Astrocyte (in vitro differentiated cells and primary cell): ENCODE data around the gene C1orf198. TPM values are rescaled to one million over a fixed set of nuclear protein-coding genes. Genes with fewer than 3 reads are reported as not detected.
A peak's percentile ranks its signal among the peaks of the same experiment; 100 is the strongest.

Experiments
- DNase-seq: peaks from one replicate; pipeline ENCODE4 v3.0.0-alpha.2; 2010; ENCODE audit warnings: low read depth
- FAIRE-seq: peaks from 2 replicates; lab custom pipeline; 2011; peaks lifted over from hg19 to GRCh38; lab: Jason Lieb, UNC
- H2AFZ ChIP-seq: 2 replicates; pipeline ENCODE4 v1.6.0; 2012; ENCODE audit warnings: low read depth, low read length, inconsistent platforms
- H3K27ac ChIP-seq: 2 replicates; pipeline ENCODE4 v1.5.1; 2011; ENCODE audit warnings: low read depth, low read length, inconsistent platforms
- H3K27me3 ChIP-seq: 2 replicates; pipeline ENCODE4 v1.6.0; 2011; ENCODE audit warnings: low read length, inconsistent platforms; ENCODE audit not compliant: insufficient read depth
- H3K36me3 ChIP-seq: 2 replicates; pipeline ENCODE4 v1.5.1; 2011; ENCODE audit warnings: low read length, inconsistent platforms; ENCODE audit not compliant: insufficient read depth
- H3K4me1 ChIP-seq: 2 replicates; pipeline ENCODE4 v1.5.1; 2011; ENCODE audit warnings: low read length, inconsistent platforms; ENCODE audit not compliant: insufficient read depth
- H3K4me2 ChIP-seq: 2 replicates; pipeline ENCODE4 v1.6.0; 2012; ENCODE audit warnings: low read length, inconsistent platforms
- H3K4me3 ChIP-seq: 2 replicates; pipeline ENCODE4 v1.5.1; 2011; ENCODE audit warnings: low read depth, mild to moderate bottlenecking, low read length, inconsistent platforms; ENCODE audit not compliant: insufficient read depth
- H3K79me2 ChIP-seq: 2 replicates; pipeline ENCODE4 v1.6.0; 2012; ENCODE audit warnings: mild to moderate bottlenecking, low read length, inconsistent platforms; ENCODE audit not compliant: insufficient read depth
- H3K9ac ChIP-seq: 2 replicates; pipeline ENCODE4 v1.6.0; 2012; ENCODE audit warnings: mild to moderate bottlenecking, low read length, inconsistent platforms
- H3K9me3 ChIP-seq: 2 replicates; pipeline ENCODE4 v1.5.1; 2012; ENCODE audit warnings: low read depth, mild to moderate bottlenecking, low read length, inconsistent platforms; ENCODE audit not compliant: insufficient read depth
- H4K20me1 ChIP-seq: 2 replicates; pipeline ENCODE4 v1.6.0; 2012; ENCODE audit warnings: low read length, inconsistent platforms; ENCODE audit not compliant: insufficient read depth
- H3K27ac Mint-ChIP-seq: one replicate; pipeline ENCODE4 v1.8.0; 2021; ENCODE audit warnings: mild to moderate bottlenecking, mixed read lengths; ENCODE audit not compliant: unreplicated experiment
- H3K27me3 Mint-ChIP-seq: one replicate; pipeline ENCODE4 v1.8.0; 2021; ENCODE audit warnings: low read depth, mixed read lengths; ENCODE audit not compliant: unreplicated experiment
- H3K36me3 Mint-ChIP-seq: one replicate; pipeline ENCODE4 v1.8.0; 2021; ENCODE audit warnings: low read depth, mixed read lengths; ENCODE audit not compliant: unreplicated experiment
- H3K4me1 Mint-ChIP-seq: one replicate; pipeline ENCODE4 v1.8.0; 2021; ENCODE audit warnings: low read depth, mixed read lengths; ENCODE audit not compliant: unreplicated experiment
- H3K4me3 Mint-ChIP-seq: one replicate; pipeline ENCODE4 v1.8.0; 2021; ENCODE audit warnings: mild to moderate bottlenecking, moderate library complexity, mixed read lengths; ENCODE audit not compliant: unreplicated experiment
- H3K9me3 Mint-ChIP-seq: one replicate; pipeline ENCODE4 v1.8.0; 2021; ENCODE audit warnings: mild to moderate bottlenecking, mixed read lengths; ENCODE audit not compliant: unreplicated experiment
- EZH2 ChIP-seq: IDR thresholded peaks from 2 replicates; pipeline ENCODE4 v1.6.1; 2012; ENCODE audit warnings: mild to moderate bottlenecking, low read length, inconsistent platforms; ENCODE audit not compliant: insufficient read depth
- total RNA-seq: library from RNA; stranded (reverse); gene quantifications from 2 replicates; pipeline ENCODE4 v1.2.1, GENCODE V29; 2021
- TF ChIP-seq, protein P1 (sequence below): IDR thresholded peaks from 2 replicates; pipeline ENCODE4 v1.5.1; 2011; ENCODE audit warnings: low read depth, mild to moderate bottlenecking, inconsistent platforms, low read length, moderate library complexity; ENCODE audit not compliant: insufficient read depth

C1orf198 gene
- total RNA-seq, 1 donor from 2014 or later, result 102 TPM

DNA sequence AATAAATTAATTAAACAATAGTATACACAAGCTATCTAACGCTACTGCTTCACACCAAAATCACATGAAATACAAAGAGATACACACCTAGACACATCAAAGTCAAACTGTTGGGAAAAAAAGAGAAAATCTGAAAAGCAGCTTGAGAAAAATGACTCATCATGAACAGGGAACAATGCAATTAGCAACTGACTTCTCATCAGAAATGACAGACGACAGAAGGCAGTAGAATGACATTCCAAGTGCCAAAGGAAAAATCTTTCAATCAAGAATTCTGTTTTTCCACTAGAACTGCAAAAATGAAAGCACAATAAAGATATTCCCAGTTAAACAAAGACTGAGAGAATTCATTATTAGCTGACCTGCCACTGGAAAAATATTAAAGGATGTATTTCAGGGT lies 63.9 kb downstream of the C1orf198 start:
- H3K27ac Mint-ChIP-seq, result no peak overlapping the region
- Histone ChIP-seq H3K27ac (no peak overlapping the region), H3K4me2 (no peak overlapping the region), H3K79me2 (no peaks in the 10 kb centered on the region), H3K36me3 (no peaks in the 10 kb centered on the region), H3K4me1 (no peaks in the 10 kb centered on the region), H3K9me3 (no peaks in the 10 kb centered on the region), H3K4me3 (no peak overlapping the region), H3K9ac (no peak overlapping the region), H4K20me1 (no peaks in the 10 kb centered on the region), H2AFZ (no peak overlapping the region), H3K27me3 (peaks cover 4% of the 10 kb centered on the region)
- TF ChIP-seq, protein P1, sequence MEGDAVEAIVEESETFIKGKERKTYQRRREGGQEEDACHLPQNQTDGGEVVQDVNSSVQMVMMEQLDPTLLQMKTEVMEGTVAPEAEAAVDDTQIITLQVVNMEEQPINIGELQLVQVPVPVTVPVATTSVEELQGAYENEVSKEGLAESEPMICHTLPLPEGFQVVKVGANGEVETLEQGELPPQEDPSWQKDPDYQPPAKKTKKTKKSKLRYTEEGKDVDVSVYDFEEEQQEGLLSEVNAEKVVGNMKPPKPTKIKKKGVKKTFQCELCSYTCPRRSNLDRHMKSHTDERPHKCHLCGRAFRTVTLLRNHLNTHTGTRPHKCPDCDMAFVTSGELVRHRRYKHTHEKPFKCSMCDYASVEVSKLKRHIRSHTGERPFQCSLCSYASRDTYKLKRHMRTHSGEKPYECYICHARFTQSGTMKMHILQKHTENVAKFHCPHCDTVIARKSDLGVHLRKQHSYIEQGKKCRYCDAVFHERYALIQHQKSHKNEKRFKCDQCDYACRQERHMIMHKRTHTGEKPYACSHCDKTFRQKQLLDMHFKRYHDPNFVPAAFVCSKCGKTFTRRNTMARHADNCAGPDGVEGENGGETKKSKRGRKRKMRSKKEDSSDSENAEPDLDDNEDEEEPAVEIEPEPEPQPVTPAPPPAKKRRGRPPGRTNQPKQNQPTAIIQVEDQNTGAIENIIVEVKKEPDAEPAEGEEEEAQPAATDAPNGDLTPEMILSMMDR, result no peak
- TF ChIP-seq EZH2, result no peak
- H3K4me1 Mint-ChIP-seq, result peaks cover 4% of the 10 kb centered on the region
- DNase-seq (no peak), FAIRE-seq (no peak)
- H3K27me3 Mint-ChIP-seq, result peaks cover 2% of the 10 kb centered on the region
- H3K9me3 Mint-ChIP-seq, result no peaks in the 10 kb centered on the region
- no peak overlapping the region for H3K4me3 Mint-ChIP-seq
- peaks cover 3% of the 10 kb centered on the region for H3K36me3 Mint-ChIP-seq

DNA sequence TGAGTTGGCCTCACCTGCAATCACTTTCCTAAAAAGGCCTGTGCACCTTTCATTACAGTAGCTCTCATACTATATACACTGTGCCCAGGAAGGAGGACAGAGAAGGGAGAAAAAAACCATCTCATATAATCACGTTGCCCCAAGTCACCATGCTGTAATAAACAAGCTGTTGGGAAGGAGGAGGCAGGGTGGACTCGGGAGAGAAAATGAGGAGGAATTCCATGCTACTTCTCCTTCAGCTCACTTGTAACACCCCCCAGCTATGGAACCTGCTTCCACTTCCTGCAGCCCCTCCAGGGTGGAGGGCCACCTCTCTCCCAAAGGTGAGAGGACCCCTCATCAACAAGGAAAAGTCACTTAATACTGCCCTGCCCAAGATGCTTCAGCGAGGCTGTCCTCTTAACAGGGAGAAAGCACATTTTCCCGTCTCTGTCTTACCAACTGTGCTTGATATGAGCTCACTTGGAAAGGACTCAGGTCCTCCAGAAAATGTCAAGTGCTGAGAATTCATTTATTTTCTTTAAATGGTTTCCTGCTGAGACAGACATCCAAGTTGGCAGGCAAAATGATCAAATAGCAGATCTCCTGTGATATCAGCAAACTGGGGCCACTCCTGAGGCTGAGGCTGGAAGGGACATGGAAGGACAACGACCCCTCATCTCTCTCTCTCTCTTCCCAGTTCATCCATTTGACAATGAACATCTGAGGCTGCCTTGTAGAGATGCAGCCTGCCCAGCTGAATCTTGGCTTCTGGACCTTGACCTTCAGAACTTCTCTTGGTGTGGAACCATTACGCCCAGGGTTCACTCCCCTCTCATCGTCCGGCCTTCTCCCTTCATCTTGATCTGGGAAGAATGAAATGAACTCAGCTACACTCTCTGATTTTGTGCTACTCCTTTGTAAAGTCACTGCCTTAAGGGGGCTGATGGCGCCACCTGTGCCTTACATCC lies 67.2 kb downstream of the C1orf198 start:
- Mint-ChIP-seq H3K4me3 (no peak overlapping the region), H3K27me3 (peaks cover 2% of the 10 kb centered on the region), H3K36me3 (no peaks in the 10 kb centered on the region), H3K9me3 (no peaks in the 10 kb centered on the region), H3K4me1 (peaks cover 4% of the 10 kb centered on the region), H3K27ac (no peak overlapping the region)
- no peak for TF ChIP-seq EZH2
- TF ChIP-seq, protein P1, result no peak
- Histone ChIP-seq H3K4me2 (no peak overlapping the region), H4K20me1 (no peaks in the 10 kb centered on the region), H3K4me3 (no peak overlapping the region), H3K9ac (no peak overlapping the region), H3K27me3 (peaks cover 2% of the 10 kb centered on the region), H3K4me1 (no peaks in the 10 kb centered on the region), H3K36me3 (no peaks in the 10 kb centered on the region), H3K79me2 (no peaks in the 10 kb centered on the region), H3K9me3 (no peaks in the 10 kb centered on the region), H2AFZ (no peak overlapping the region), H3K27ac (no peak overlapping the region)
- FAIRE-seq, result no peak
- peak; percentile 5 for DNase-seq

DNA sequence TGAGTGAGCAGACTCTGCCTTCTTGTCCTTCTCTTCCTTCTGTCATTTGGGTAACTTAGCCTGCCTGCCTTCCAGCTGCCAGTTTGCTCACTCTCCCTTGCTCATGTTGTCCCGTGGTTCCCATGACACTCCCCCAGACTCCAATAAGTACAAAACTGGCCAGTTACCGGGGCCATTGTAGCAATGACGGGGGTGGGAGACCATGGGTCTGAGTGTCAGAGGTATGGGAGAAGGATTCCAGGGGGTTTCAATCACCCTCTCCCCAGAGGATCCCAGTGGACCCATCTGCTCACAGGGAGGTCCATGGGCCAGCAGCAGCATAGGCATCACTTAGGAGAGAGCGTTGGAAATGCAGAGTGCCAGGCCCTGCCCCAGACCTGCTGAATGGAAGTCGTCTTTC lies 69.8 kb downstream of the C1orf198 start:
- FAIRE-seq (no peak), DNase-seq (no peak)
- Mint-ChIP-seq H3K9me3 (no peaks in the 10 kb centered on the region), H3K4me1 (no peaks in the 10 kb centered on the region), H3K4me3 (no peak overlapping the region), H3K27ac (no peak overlapping the region), H3K36me3 (no peaks in the 10 kb centered on the region), H3K27me3 (peaks cover 10% of the 10 kb centered on the region)
- Histone ChIP-seq H3K36me3 (no peaks in the 10 kb centered on the region), H3K27ac (no peak overlapping the region), H4K20me1 (no peaks in the 10 kb centered on the region), H3K9me3 (no peaks in the 10 kb centered on the region), H3K4me1 (no peaks in the 10 kb centered on the region), H3K79me2 (no peaks in the 10 kb centered on the region), H3K4me3 (no peak overlapping the region), H3K4me2 (no peak overlapping the region), H2AFZ (no peak overlapping the region), H3K27me3 (peaks cover 2% of the 10 kb centered on the region), H3K9ac (no peak overlapping the region)
- TF ChIP-seq, protein P1, result no peak
- no peak for TF ChIP-seq EZH2
